Thyroid gland (tissue), 4 donors: ENCODE results near the gene TP63.

Source experiments
- POLR2A ChIP-seq, 2 donors: fragments of 450-650 bp; IDR thresholded peaks; one replicate each; pipeline ENCODE4 v1.6.1; 2017; ENCODE audit warnings: antibody characterized with exemption in 2 of 2, mild to moderate bottlenecking in 2 of 2, moderate library complexity in 1 of 2
- TF ChIP-seq, protein P1 (sequence below), 6 experiments: fragments of 200-600 bp in 3 of 6; fragments of 450-650 bp in 3 of 6; sonication (generic) in 3 of 6; IDR thresholded peaks; one replicate each; pipeline ENCODE4 v1.5.1; 2016 to 2019; ENCODE audit warnings: antibody characterized with exemption in 6 of 6, mild to moderate bottlenecking in 2 of 6, inconsistent platforms in 1 of 6, moderate library complexity in 1 of 6

DNA sequence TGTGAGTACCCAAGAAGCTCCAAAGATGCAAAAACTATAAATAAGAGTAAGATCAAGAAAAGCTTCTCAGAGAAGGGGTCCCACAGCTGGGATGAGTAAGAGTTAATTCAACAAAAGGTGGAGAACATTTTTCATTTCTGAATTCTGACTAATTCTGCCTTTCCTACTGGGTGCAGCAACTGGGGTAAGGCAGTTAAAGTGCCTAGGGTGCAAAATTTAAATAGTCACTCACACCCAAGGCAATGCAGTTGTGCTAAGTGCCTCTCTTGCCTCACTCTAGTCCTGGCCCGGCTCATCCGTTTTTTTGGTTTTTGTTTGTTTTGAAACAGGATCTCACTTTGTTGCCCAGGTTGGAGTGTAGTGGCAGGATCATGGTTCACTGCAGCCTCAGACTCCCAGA, 240.2 kb downstream of the TP63 start:
- TF ChIP-seq, protein P1, sequence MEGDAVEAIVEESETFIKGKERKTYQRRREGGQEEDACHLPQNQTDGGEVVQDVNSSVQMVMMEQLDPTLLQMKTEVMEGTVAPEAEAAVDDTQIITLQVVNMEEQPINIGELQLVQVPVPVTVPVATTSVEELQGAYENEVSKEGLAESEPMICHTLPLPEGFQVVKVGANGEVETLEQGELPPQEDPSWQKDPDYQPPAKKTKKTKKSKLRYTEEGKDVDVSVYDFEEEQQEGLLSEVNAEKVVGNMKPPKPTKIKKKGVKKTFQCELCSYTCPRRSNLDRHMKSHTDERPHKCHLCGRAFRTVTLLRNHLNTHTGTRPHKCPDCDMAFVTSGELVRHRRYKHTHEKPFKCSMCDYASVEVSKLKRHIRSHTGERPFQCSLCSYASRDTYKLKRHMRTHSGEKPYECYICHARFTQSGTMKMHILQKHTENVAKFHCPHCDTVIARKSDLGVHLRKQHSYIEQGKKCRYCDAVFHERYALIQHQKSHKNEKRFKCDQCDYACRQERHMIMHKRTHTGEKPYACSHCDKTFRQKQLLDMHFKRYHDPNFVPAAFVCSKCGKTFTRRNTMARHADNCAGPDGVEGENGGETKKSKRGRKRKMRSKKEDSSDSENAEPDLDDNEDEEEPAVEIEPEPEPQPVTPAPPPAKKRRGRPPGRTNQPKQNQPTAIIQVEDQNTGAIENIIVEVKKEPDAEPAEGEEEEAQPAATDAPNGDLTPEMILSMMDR (IDR thresholded peaks at IDR 0.05) = no peak
- TF ChIP-seq POLR2A (IDR thresholded peaks at IDR 0.05) = no peak
